Tibial nerve (tissue), 3 donors: Measurements from ENCODE around the gene TRIM62.

Source experiments
- POLR2A ChIP-seq, 2 donors: fragments of 450-650 bp; IDR thresholded peaks; one replicate each; pipeline ENCODE4 v1.6.1; 2017; ENCODE audit warnings: antibody characterized with exemption in 2 of 2, mild to moderate bottlenecking in 2 of 2, moderate library complexity in 2 of 2
- TF ChIP-seq, protein P1 (sequence below), 5 experiments: fragments of 200-600 bp in 3 of 5; fragments of 450-650 bp in 2 of 5; sonication (generic) in 3 of 5; IDR thresholded peaks; one replicate each; pipeline ENCODE4 v1.5.1; 2016 to 2019; ENCODE audit warnings: antibody characterized with exemption in 5 of 5, mild to moderate bottlenecking in 3 of 5, moderate library complexity in 2 of 5

DNA sequence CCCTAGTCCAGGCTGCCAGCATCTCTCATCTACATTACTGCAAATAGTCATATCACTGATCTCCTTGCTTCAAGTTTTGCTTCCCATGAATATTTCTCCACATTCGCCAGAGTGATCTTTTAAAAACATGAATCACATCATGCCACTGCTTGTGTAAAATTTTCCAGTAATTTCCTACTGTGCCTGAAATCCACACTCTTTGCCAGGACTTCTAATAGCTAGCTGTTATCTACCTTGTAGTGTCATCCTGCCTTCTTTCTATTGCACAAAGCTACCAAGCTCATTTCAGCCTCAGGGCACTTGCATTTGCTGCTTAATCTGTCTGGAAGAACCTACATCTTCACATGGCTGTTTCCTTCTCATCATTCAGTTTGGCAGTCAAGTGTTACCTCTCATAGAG, 40.5 kb upstream of the TRIM62 start:
- TF ChIP-seq, protein P1, sequence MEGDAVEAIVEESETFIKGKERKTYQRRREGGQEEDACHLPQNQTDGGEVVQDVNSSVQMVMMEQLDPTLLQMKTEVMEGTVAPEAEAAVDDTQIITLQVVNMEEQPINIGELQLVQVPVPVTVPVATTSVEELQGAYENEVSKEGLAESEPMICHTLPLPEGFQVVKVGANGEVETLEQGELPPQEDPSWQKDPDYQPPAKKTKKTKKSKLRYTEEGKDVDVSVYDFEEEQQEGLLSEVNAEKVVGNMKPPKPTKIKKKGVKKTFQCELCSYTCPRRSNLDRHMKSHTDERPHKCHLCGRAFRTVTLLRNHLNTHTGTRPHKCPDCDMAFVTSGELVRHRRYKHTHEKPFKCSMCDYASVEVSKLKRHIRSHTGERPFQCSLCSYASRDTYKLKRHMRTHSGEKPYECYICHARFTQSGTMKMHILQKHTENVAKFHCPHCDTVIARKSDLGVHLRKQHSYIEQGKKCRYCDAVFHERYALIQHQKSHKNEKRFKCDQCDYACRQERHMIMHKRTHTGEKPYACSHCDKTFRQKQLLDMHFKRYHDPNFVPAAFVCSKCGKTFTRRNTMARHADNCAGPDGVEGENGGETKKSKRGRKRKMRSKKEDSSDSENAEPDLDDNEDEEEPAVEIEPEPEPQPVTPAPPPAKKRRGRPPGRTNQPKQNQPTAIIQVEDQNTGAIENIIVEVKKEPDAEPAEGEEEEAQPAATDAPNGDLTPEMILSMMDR (IDR thresholded peaks at IDR 0.05) = no peak
- TF ChIP-seq POLR2A (IDR thresholded peaks at IDR 0.05) = no peak
